Effector memory CD4-positive, alpha-beta T cell (primary cell): Measurements from ENCODE around the gene JADE2.
"Not testable (repeated sequence)": the region's sequence is repeated elsewhere in the genome, so short reads cannot be mapped to it uniquely, and the experiment has no call there.

Experiments
- DNase-seq, 3 donors: peaks; one replicate each; pipeline ENCODE4 v3.0.0-alpha.2; 2020
- H3K27ac ChIP-seq: 2 replicates; pipeline ENCODE4 v1.7.0; 2013; ENCODE audit warnings: mild to moderate bottlenecking, low read length, moderate library complexity; ENCODE audit not compliant: insufficient read depth, poor library complexity, severe bottlenecking
- H3K27me3 ChIP-seq: replicated peaks from 2 replicates; pipeline ENCODE4 v1.7.0; 2013; ENCODE audit warnings: mild to moderate bottlenecking, low read length; ENCODE audit not compliant: insufficient read depth, control insufficient read depth, poor library complexity, severe bottlenecking
- H3K36me3 ChIP-seq: 2 replicates; pipeline ENCODE4 v1.7.0; 2013; ENCODE audit warnings: mild to moderate bottlenecking, low read length, moderate library complexity; ENCODE audit not compliant: control insufficient read depth, insufficient read depth
- H3K4me1 ChIP-seq: 2 replicates; pipeline ENCODE4 v1.7.0; 2013; ENCODE audit warnings: low read length, mild to moderate bottlenecking; ENCODE audit not compliant: control insufficient read depth, insufficient read depth, poor library complexity, severe bottlenecking
- H3K4me3 ChIP-seq: 2 replicates; pipeline ENCODE4 v1.7.0; 2013; ENCODE audit warnings: low read length, low read depth, mild to moderate bottlenecking; ENCODE audit not compliant: insufficient read depth, poor library complexity, severe bottlenecking
- H3K9me3 ChIP-seq: 2 replicates; pipeline ENCODE4 v1.7.0; 2013; ENCODE audit warnings: mild to moderate bottlenecking, low read length, moderate library complexity; ENCODE audit not compliant: control insufficient read depth

JADE2 gene

DNA sequence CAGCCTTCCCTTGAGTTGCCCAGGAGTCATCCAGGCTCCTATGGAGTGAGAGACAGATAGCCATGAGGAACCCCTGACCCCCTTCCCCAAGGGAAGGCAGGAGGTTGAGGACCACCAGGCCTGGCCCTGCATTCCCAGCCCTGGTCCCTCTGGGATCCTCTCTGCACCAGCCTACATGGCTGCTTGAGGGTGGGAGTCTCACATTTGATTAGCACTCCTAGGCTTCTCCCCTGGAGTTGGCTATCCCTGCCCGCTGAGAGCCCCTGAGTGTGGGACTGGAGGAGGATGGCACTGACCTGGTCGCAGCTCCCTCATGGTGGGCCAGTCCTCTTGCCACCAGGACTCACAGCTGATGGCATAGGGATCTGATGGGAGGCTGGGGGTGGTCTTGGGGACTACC, 60.5 kb downstream of the JADE2 start:
- H3K36me3 ChIP-seq: peaks cover 7% of the 10 kb centered on the region
- H3K9me3 ChIP-seq: no peaks in the 10 kb centered on the region
- no peak for DNase-seq
- H3K4me3 ChIP-seq: no peak overlapping the region
- H3K27ac ChIP-seq: no peak overlapping the region
- H3K27me3 ChIP-seq: no peaks in the 10 kb centered on the region
- H3K4me1 ChIP-seq: peaks cover 5% of the 10 kb centered on the region

DNA sequence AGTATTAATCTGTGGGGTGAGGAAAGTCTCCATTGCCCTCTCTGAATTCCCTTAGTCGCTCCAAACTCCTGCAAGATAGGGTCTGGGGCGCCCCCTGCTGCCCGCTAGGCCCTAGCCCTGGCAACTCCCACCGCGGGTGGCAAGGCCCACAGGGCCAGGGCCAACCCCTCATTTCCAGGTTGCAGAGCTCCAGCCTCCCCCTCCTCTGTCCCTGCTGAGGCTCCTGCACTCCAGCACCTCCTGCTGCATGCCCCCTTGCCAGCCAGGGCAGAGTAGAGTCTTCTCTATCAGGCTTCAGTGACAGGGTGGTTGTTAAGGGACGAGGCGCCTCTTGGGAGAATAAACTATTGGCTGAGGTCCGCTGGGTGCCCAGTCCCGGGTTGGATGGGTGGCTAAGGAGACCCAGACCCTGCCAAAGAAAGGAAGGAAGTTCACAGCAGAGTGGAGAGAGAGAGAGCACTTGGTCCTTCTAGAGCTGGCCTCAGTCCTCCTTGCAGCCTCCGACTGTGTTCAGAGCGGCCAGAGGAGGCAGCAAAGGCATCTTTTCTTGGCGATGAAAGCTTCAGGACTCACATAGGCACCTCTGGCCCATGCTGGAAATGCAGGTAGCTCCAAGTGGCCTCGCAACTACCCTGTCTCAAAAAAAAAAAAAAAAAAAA, 61.5 kb downstream of the JADE2 start:
- no peaks in the 10 kb centered on the region for H3K27me3 ChIP-seq
- H3K36me3 ChIP-seq: no peaks in the 10 kb centered on the region
- no peaks in the 10 kb centered on the region for H3K9me3 ChIP-seq
- peak; percentile 56 to 68 (median 58) for DNase-seq
- H3K4me1 ChIP-seq: peaks cover 5% of the 10 kb centered on the region
- no peak overlapping the region for H3K4me3 ChIP-seq
- no peak overlapping the region for H3K27ac ChIP-seq

DNA sequence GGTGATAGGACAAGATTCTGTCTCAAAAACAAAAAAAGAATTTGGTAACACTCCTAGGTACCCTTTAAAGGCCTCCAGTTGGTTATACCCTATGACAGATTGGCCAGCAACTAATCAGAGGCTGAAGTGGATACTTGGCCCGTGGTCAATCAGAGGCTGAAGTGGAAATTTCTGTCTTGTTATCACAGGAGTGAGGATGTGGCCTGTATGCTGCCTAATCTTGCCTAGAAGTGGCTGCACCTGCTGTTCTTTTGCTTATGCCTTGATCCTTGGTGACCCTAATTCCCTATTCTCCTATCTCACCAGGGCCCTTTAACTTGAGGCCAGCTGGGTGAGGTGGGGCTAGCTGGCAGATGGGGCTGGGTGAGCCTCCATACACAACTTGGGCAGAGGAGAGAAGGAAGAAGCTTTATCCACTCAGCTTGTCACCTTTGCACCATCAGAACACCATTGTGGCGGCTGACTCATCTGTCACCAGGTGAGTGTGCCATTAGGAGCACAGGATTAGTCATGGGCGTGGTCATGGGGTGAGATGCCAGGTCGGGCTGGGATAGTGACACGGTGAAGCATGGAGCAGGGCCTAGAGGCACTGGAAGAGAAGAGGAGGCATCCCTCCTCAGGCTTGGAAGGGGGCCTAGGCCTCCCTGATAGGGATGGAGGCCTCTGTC, 65.7 kb downstream of the JADE2 start:
- Histone ChIP-seq H3K9me3 (no peaks in the 10 kb centered on the region), H3K4me1 (peaks cover 5% of the 10 kb centered on the region), H3K27ac (no peak overlapping the region), H3K36me3 (no peaks in the 10 kb centered on the region), H3K27me3 (no peaks in the 10 kb centered on the region), H3K4me3 (no peak overlapping the region)
- DNase-seq: no peak

DNA sequence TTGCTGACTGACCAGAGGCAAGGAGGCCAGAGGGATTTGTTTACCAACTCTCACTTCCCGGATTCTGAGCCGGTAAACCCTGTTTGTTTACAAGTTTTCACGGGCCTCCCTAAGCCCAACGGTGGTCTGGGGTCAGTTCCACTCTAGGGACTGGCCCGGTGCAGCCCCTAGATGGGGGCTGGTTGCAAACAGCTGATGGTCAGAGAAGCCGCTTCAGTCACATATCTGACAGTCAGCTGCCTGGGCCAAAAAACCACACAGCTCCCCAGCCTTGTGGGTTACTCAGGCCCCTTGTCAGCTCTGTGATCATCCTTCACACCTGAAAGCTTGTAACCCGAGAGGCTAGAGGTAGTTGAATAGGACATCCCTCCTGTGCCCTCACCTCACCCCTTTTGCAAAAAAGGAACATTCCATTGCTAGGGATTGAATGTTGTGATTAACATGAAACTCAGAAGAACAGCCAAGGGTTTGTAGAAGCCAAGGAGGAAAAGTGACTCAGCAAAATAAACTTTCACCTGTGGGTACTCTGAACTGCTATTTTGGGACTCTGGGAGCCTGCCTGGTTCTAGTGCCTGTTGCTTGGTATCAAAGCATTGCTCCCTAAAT, 66.8 kb downstream of the JADE2 start:
- Histone ChIP-seq H3K4me1 (peaks cover under 1% of the 10 kb centered on the region), H3K36me3 (no peaks in the 10 kb centered on the region), H3K9me3 (no peaks in the 10 kb centered on the region), H3K4me3 (no peak overlapping the region), H3K27ac (no peak overlapping the region), H3K27me3 (no peaks in the 10 kb centered on the region)
- DNase-seq: no peak

DNA sequence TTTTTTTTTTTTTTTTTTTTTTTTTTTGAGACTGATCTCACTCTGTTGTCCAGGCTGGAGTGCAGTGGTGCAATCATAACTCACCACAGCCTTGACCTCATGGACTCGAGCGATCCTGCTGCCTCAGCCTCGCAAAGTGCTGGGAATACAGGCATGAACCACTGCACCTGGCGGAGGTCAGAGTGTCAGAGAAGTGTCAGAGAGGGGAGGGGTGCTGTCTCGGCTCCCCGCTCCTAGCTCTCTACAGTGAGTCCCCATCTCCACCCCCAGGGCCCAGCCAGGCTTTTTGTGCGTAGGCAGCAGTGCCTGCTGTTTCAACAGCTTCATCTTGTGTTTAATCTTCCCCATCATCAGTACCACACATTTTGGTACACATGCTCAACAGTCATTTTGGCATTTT, 68.9 kb downstream of the JADE2 start:
- H3K9me3 ChIP-seq: no peaks in the 10 kb centered on the region
- H3K27me3 ChIP-seq: no peaks in the 10 kb centered on the region
- no peak for DNase-seq
- no peaks in the 10 kb centered on the region for H3K4me1 ChIP-seq
- no peaks in the 10 kb centered on the region for H3K36me3 ChIP-seq
- H3K27ac ChIP-seq: no peak overlapping the region
- no peak overlapping the region for H3K4me3 ChIP-seq

DNA sequence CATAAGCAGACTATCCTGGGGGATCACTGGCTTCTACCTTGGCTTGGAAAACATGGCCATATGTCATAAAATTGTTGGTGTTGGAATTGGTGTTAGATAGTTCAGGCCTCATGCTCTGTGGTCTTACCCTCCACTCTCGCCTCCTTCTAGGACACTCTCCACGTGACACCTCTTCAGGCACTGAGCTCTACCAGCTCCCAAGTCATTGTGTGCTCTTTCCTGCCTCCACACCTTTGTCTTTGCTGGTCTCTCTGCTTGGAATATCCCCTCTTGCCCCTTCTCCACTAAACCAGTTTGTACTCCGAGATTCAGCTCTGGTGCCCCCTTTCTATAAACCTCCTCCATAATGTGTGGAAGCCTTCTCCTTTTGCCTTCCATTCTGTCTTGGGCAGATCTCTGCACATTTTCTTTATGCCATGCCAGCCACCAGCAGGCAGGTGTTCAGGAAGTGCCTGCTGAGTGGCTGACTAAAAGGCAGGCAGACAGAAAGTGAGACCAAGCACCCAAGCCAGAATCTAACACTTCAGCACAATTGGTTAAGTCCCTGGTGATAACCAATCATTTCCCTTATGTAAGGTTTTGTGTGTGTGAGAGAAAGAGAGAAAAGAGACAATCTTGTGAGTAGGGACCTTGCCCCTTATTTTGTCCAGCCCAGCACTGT, 69.5 kb downstream of the JADE2 start:
- Histone ChIP-seq H3K4me3 (no peak overlapping the region), H3K36me3 (no peaks in the 10 kb centered on the region), H3K4me1 (no peaks in the 10 kb centered on the region), H3K9me3 (no peaks in the 10 kb centered on the region), H3K27me3 (no peaks in the 10 kb centered on the region), H3K27ac (no peak overlapping the region)
- DNase-seq: no peak

DNA sequence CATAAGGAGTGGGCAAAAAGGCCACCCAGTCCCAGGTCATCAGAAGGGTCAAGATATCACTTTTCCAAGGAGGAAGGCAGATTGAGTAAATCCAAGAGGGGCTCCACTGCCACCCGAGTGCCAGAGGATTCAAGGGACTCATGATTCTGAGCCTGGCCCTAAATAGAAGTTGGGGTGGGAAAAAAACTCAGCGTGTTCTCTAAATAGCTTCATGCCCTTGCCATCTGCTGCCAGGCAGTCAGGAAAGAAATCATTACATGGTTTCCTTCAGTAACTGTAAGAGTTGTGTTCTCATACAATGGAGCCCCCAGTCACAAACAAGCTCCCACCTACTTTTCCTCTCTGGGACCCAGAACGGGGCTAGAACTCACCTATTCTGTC, 70.0 kb downstream of the JADE2 start:
- DNase-seq: no peak
- H3K9me3 ChIP-seq: no peaks in the 10 kb centered on the region
- no peaks in the 10 kb centered on the region for H3K27me3 ChIP-seq
- no peaks in the 10 kb centered on the region for H3K36me3 ChIP-seq
- H3K27ac ChIP-seq: no peak overlapping the region
- H3K4me1 ChIP-seq: no peaks in the 10 kb centered on the region
- no peak overlapping the region for H3K4me3 ChIP-seq

DNA sequence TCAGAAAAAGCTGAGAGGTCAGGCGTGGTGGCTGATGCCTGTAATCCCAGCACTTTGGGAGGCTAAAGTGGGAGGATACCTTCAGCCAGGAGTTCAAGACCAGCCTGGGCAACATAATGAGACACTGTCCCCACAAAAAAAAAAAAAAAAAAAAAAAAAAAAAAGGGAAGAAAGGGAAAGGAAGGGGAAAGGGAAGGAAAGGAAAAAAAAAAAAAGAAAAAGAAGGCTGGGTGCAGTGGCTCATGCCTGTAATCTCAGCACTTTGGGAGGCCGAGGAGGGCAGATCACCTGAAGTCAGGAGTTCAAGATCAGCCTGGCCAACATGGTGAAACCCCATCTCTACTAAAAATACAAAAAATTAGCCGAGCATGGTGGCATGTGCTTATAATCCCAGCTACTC, 74.3 kb downstream of the JADE2 start:
- H3K36me3 ChIP-seq, DNase-seq, H3K27me3 ChIP-seq, H3K27ac ChIP-seq, H3K4me1 ChIP-seq, H3K9me3 ChIP-seq, H3K4me3 ChIP-seq: not testable (repeated sequence)

DNA sequence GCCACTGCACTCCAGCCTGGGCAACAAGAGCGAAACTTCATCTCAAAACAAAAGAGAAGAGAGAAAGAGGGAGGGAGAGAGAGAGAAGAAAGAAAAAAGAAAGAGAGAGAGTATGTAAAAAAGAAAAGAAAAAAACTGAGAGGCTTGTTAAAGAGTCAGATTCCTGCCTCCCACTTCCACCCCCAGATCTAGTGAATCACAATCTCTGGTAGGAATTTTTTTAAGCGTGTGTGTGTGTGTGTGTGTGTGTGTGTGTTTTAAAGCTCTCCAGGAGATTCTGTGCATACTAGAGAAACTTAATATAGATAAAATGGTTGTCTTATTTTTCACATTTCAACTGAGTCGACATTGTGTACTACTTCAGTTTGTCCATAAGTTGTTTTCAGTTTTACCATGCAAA, 75.1 kb downstream of the JADE2 start:
- Histone ChIP-seq H3K4me3 (no peak overlapping the region), H3K27ac (no peak overlapping the region), H3K4me1 (no peaks in the 10 kb centered on the region), H3K9me3 (no peaks in the 10 kb centered on the region), H3K27me3 (no peaks in the 10 kb centered on the region), H3K36me3 (peaks cover 4% of the 10 kb centered on the region)
- no peak for DNase-seq

DNA sequence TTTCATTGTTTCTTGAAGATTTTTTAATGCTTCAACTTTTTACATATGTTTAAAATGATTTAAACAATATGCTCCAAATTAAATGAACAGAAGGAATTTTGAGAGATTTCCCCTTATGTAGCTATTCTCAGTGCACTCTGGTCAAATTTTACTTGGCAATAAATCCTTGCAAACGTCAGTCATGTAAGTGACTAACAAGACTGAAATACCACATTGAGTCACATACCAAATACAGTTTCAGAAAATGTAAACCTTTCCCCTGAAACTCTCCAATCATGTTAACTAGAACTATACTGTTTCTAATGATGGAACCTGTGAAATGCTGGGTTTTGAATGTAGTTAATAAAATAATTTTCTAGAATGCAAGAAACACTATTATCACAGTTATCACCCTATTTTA, 77.6 kb downstream of the JADE2 start:
- H3K27ac ChIP-seq: no peak overlapping the region
- DNase-seq: no peak
- H3K4me1 ChIP-seq: no peaks in the 10 kb centered on the region
- no peak overlapping the region for H3K4me3 ChIP-seq
- no peaks in the 10 kb centered on the region for H3K27me3 ChIP-seq
- no peaks in the 10 kb centered on the region for H3K9me3 ChIP-seq
- peaks cover 25% of the 10 kb centered on the region for H3K36me3 ChIP-seq
